GM10847 (cell line): ENCODE measurements around the gene PDLIM5.

Experiments
- POLR2A ChIP-seq: IDR thresholded peaks from 2 replicates; pipeline ENCODE4 v1.6.1; 2011; ENCODE audit not compliant: insufficient read length; ENCODE audit errors: extremely low read depth

Gene PDLIM5

GRCh38 chr4:94451051-94451694 is 569 bp upstream of the PDLIM5 start:
- no peak for TF ChIP-seq POLR2A

DNA sequence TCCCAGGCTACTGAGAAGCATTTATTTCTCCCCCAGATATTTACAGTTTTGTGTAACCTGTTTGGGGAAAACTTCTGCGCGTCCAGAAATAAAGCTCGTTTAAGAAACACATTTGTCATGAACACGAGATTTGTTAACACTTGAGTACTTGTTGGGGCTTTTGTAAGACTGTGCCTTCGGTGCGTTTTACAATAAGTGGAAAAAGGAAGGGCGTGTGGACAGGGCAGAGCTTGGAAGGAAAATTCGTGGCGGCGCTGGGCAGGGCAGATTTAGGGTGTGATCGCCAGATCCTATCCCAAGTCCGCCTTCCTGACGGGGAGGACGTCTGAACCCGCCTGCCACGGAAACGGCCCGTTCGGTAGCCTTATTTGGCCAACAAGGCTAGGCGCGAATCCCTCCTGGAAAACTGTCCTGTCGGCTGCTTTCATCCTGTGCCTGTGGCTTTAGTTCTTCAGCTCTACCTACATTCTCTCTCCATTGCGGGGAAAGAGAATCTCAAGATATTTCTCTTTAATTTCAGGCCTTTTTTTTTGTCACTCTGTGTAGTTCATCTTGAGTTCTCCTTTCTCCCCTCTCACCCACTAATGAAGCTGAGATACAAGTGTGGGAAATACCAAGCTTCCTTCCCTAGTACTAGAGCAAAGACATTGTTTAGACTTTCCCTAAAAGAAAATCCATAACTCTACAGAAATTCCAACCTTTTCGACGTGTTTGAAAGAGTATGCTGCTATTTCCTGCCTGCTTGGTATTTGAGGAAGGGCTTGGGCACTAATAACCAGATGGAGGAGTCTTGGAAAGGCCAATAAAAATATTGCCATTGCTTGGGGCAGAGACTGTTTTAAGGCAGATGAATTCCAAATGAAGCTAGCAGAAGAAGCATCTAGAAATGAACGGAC is 982 bp downstream of the PDLIM5 start:
- TF ChIP-seq POLR2A = no peak

- TF ChIP-seq POLR2A = no peak
Measured at GRCh38 chr4:94453391-94453963, 1.7 kb downstream of the PDLIM5 start.

GRCh38 chr4:94454405-94454804 is 2.7 kb downstream of the PDLIM5 start:
- no peak for TF ChIP-seq POLR2A

DNA sequence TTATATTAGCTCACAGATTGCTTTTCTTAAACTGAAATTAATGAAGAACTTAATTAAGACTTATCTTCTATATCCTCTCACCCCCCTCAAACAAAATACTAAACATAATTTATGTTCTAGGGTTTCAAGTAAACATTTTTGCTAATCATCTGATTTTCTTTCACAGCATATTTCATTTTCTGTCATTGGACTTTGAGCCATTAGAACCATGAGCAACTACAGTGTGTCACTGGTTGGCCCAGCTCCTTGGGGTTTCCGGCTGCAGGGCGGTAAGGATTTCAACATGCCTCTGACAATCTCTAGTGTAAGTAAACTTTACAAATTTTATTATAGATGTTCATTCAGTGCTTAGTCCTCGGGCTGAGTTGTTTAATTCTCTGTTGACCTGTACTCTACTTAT is 3.3 kb downstream of the PDLIM5 start:
- no peak for TF ChIP-seq POLR2A

DNA sequence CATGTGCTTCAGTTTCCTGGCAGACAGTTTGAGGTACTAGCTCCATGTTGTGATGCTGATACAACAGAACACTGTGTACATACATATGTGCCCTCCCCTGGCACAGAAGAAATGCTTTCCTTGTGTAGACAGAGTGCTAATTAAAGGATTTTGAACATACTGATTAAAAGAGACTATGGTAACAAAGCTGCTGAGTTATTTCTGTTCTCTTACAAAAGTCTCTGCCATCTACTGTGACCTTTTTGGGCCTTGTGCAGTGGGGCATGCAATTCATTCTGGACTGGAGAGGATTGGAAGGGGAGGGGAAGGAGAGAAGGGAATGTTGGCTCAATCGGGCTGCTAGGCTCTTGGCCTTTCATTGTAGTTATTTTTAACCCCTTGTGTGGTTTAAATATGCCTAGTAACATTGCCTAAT is 6.0 kb downstream of the PDLIM5 start:
- no peak for TF ChIP-seq POLR2A

GRCh38 chr4:94458682-94459081 is 6.9 kb downstream of the PDLIM5 start:
- no peak for TF ChIP-seq POLR2A

GRCh38 chr4:94459462-94460161 is 7.9 kb downstream of the PDLIM5 start:
- TF ChIP-seq POLR2A = no peak

DNA sequence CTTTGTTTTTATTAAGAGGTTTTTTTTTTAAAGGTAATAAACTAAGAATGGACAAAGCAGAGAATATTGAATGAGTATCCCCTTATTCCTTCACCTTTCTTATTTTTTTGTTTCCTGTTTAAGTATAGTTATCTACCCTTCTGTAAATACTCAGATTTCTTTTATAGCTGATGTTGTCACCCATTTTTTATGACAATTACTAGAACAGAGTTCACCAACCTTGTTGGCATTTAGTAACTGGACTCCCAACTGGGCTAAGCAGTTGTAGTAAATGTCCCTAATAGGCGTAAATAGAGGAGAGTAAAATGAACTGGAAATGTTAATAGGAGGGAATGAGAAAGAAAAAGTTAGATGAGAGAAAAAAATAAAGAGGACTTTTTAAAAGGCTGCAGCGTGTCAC is 9.8 kb downstream of the PDLIM5 start:
- no peak for TF ChIP-seq POLR2A

DNA sequence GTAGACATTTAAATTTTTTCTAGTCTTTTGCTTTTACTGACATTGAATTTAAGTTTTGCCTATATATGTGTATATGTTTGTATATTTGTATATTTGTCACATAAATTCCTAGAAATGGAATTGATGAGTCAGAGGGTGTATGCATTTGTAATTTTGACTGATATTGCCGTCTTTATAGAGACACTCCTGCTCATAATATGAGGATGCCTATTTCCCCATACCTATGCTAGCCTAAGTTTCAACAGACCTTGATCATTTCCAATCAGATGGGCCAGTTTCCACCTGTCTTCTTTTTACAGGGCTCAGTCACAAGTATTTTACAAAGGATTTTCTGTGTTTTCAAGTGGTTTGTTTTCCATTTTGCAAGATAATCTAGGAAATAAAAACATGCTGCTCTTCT is 10.8 kb downstream of the PDLIM5 start:
- no peak for TF ChIP-seq POLR2A

DNA sequence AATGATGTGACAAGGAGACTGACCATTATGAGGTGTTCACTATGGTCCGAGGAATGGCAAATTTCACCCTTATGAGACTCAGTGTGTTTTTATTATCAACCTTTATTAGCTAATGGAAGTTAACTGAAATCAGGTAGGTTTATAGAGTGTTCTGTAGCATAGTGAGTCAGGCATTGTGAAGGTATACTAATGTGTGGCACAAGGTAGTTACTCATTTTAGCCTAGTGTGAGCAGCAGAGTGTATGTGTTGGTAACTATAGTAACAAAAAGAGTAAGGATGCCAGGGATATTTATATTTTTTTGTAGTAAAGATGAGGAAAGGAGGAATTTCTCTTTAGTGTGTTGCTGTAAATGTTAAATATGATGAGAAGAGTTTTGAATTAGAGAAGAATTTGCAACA is 12.0 kb downstream of the PDLIM5 start:
- no peak for TF ChIP-seq POLR2A

GRCh38 chr4:94466371-94466770 is 14.6 kb downstream of the PDLIM5 start:
- no peak for TF ChIP-seq POLR2A

- TF ChIP-seq POLR2A = no peak
Measured at GRCh38 chr4:94466923-94467322, 15.2 kb downstream of the PDLIM5 start.

DNA sequence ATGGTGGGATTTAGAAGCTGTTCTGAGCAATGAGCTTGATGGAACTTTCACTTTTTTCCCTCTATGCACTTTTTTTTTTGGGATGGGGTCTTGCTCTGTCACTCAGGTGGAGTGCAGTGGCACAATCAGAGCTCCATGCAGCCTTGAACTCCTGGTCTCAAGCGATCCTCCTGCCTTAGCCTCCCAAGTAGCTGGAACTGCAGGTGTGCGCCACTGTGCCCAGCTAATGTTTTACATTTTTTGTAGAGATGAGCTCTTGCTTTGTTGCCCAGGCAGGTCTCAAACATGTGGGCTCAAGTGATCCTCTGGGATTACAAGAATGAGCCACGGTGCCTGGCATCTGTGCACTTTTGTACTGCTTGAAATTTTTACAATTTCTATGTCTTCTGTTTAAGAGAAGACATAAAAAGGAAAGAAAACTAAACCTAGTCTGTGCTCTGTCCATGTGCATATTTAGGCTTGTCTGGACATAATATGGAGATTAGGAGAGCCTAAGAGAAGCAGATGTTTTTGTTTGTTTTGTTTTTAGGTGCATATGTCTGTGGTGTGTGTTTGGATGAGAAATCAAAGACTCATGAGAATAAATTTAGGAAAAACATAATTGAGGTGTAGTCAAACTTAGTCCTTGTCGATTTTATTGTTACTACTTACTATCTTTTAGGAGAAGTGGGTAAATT is 16.5 kb downstream of the PDLIM5 start:
- no peak for TF ChIP-seq POLR2A

GRCh38 chr4:94469221-94469784 is 17.6 kb downstream of the PDLIM5 start:
- no peak for TF ChIP-seq POLR2A
